Fibroblast of villous mesenchyme (primary cell): ENCODE measurements around the gene TMEM259. TPM values are rescaled to one million over a fixed set of nuclear protein-coding genes. Genes with fewer than 3 reads are reported as not detected.

Experiments
- DNase-seq: peaks from one replicate; pipeline ENCODE4 v3.0.0-alpha.2; 2010; ENCODE audit warnings: low read depth
- H3K4me3 ChIP-seq: 2 replicates; pipeline ENCODE4 v1.5.1; 2011; ENCODE audit warnings: low read depth, mild to moderate bottlenecking, low read length
- CTCF ChIP-seq: IDR thresholded peaks from 2 replicates; pipeline ENCODE4 v1.5.1; 2012; ENCODE audit warnings: low read depth, mild to moderate bottlenecking, low read length; ENCODE audit not compliant: insufficient read depth
- total RNA-seq: library from RNA; depleted of rRNA; stranded (reverse); fragments of >200 nt; gene quantifications from 2 replicates; pipeline ENCODE4 v1.2.3, GENCODE V29; 2012

Gene TMEM259
- total RNA-seq, 1 donor = 84.6 TPM

GRCh38 chr19:1042689-1043511 lies 22.0 kb upstream of the TMEM259 start:
- no peak for TF ChIP-seq CTCF
- no peak for DNase-seq
- H3K4me3 ChIP-seq = peak overlapping the region; percentile 66

GRCh38 chr19:1041835-1042685 lies 21.1 kb upstream of the TMEM259 start:
- peak; percentile 84 for DNase-seq
- no peak for TF ChIP-seq CTCF
- peak overlapping the region; percentile 66 for H3K4me3 ChIP-seq

- no peak for DNase-seq
- TF ChIP-seq CTCF = no peak
- peak overlapping the region; percentile 66 for H3K4me3 ChIP-seq
Observed at GRCh38 chr19:1041272-1041834, 20.4 kb upstream of the TMEM259 start.

- peak; percentile 96 for DNase-seq
- no peak for TF ChIP-seq CTCF
Observed at GRCh38 chr19:1040476-1041271, 19.8 kb upstream of the TMEM259 start.

GRCh38 chr19:1039646-1040475 lies 18.9 kb upstream of the TMEM259 start, which contains the start of gene ABCA7:
ABCA7 (plus strand) TSS chr19:1040107; CDS start chr19:1041362, 1,255 bp downstream.
- peak within 1 kb of the TSS; percentile 66 for H3K4me3 ChIP-seq
- TF ChIP-seq CTCF = no peak
- DNase-seq = peak; percentile 98

More at GRCh38 chr19:1040476-1041271, 19.8 kb upstream of the TMEM259 start:
- H3K4me3 ChIP-seq = peak overlapping the region; percentile 66
